GM12878 (cell line): ENCODE measurements around the gene RPL22L1. TPM values are rescaled to one million over a fixed set of nuclear protein-coding genes. Genes with fewer than 3 reads are reported as not detected.
"Not testable (repeated sequence)": the region's sequence is repeated elsewhere in the genome, so short reads cannot be mapped to it uniquely, and the experiment has no call there.

Experiments used
- ATAC-seq: fragments of 200-7000 bp; cut with Tn5 transposase; 3 replicates; pipeline ENCODE4 v1.9.1; 2020; ENCODE audit warnings: mild to moderate bottlenecking, moderate library complexity
- BruUV-seq: library from RNA; stranded (reverse); fragments of 400-500 nt; replicated peaks from 2 replicates; lab custom pipeline; 2021; lab: Mats Ljungman, UMichigan
- CTCF ChIA-PET: fragments of 300-600 bp; sonication (Branson Sonifier 250); formaldehyde crosslinking; extraction: SDS; loops from one replicate; lab custom pipeline; 2021; ENCODE audit warnings: inconsistent platforms; lab: Yijun Ruan, JAX
- POLR2A ChIA-PET: fragments of 350-600 bp; formaldehyde crosslinking; extraction: SDS; loops from one replicate; lab custom pipeline; 2021; ENCODE audit warnings: inconsistent platforms; lab: Charles Lee
- RAD21 ChIA-PET: fragments of 300-600 bp; sonication (Branson Sonifier 250); formaldehyde crosslinking; loops from one replicate; lab custom pipeline; 2023; ENCODE audit warnings: antibody characterized with exemption; ENCODE audit not compliant: unreplicated experiment; lab: Charles Lee
- SMC1A ChIA-PET: fragments of 300-600 bp; sonication (Branson Sonifier 250); formaldehyde crosslinking; loops from one replicate; lab custom pipeline; 2023; ENCODE audit not compliant: unreplicated experiment, uncharacterized antibody; lab: Charles Lee
- DNase-seq: peaks from one replicate; pipeline ENCODE4 v3.0.0-alpha.2; 2011; ENCODE audit warnings: low read depth, low spot score
- FAIRE-seq: peaks from 3 replicates; lab custom pipeline; 2011; peaks lifted over from hg19 to GRCh38; lab: Jason Lieb, UNC
- H2AFZ ChIP-seq: 2 replicates; pipeline ENCODE4 v1.6.0; 2011; ENCODE audit warnings: low read depth, low read length, control low read depth; ENCODE audit not compliant: control insufficient read depth
- H3K27ac ChIP-seq: 2 replicates; pipeline ENCODE4 v1.5.1; 2011; ENCODE audit warnings: control low read depth; ENCODE audit not compliant: control insufficient read depth, insufficient read depth
- H3K27me3 ChIP-seq, 2 experiments: replicated peaks in 1 of 2; 2 replicates each; pipeline versions ENCODE4 v1.6.0 to v1.6.1; 2011; ENCODE audit warnings: low read length in 1 of 2; ENCODE audit not compliant: control insufficient read depth in 2 of 2, insufficient read depth in 2 of 2
- H3K36me3 ChIP-seq, 2 experiments: 2 replicates each; pipeline ENCODE4 v1.5.1; 2011; ENCODE audit warnings: low read length in 1 of 2; ENCODE audit not compliant: control insufficient read depth in 2 of 2, insufficient read depth in 2 of 2
- H3K4me1 ChIP-seq: 2 replicates; pipeline ENCODE4 v1.6.1; 2011; ENCODE audit warnings: mild to moderate bottlenecking, low read length, moderate library complexity, mixed read lengths; ENCODE audit not compliant: control insufficient read depth, insufficient read depth
- H3K4me2 ChIP-seq: 2 replicates; pipeline ENCODE4 v1.6.0; 2011; ENCODE audit warnings: control low read depth; ENCODE audit not compliant: control insufficient read depth, insufficient read depth
- H3K4me3 ChIP-seq: fragments of 200-600 bp; sonication (generic); 2 replicates; pipeline ENCODE4 v1.5.1; 2016
- H3K79me2 ChIP-seq: 2 replicates; pipeline ENCODE4 v1.6.0; 2011; ENCODE audit warnings: low read length; ENCODE audit not compliant: control insufficient read depth, insufficient read depth
- H3K9ac ChIP-seq: 2 replicates; pipeline ENCODE4 v1.8.0; 2011; ENCODE audit warnings: low read length, control low read depth, mixed read lengths; ENCODE audit not compliant: control insufficient read depth, insufficient read depth
- H3K9me3 ChIP-seq: replicated peaks from 3 replicates; pipeline ENCODE4 v1.5.1; 2011; ENCODE audit warnings: mild to moderate bottlenecking, low read length; ENCODE audit not compliant: control insufficient read depth, insufficient read depth
- H4K20me1 ChIP-seq: 2 replicates; pipeline ENCODE4 v1.6.0; 2011; ENCODE audit not compliant: control insufficient read depth, insufficient read depth
- GABPA ChIP-seq: IDR thresholded peaks from 2 replicates; pipeline ENCODE4 v1.6.1; 2014; ENCODE audit warnings: antibody characterized with exemption, low read depth, mild to moderate bottlenecking, inconsistent platforms
- KAT2A ChIP-seq: conservative IDR thresholded peaks from 2 replicates; pipeline ENCODE4 v1.6.1; 2011; ENCODE audit warnings: low read depth, low read length; ENCODE audit not compliant: control insufficient read depth
- KDM1A ChIP-seq: fragments of 200-600 bp; sonication (generic); IDR thresholded peaks from 2 replicates; pipeline ENCODE4 v1.6.1; 2016; ENCODE audit warnings: borderline replicate concordance
- MEF2A ChIP-seq: IDR thresholded peaks from 2 replicates; pipeline ENCODE4 v1.6.1; 2011; ENCODE audit warnings: low read depth, mild to moderate bottlenecking, low read length, moderate library complexity; ENCODE audit not compliant: insufficient read depth
- SP1 ChIP-seq: IDR thresholded peaks from one replicate; pipeline ENCODE4 v1.6.1; 2011; ENCODE audit warnings: low read depth, low read length
- ZNF384 ChIP-seq: IDR thresholded peaks from 2 replicates; pipeline ENCODE4 v1.6.1; 2012; ENCODE audit warnings: low read depth, mild to moderate bottlenecking, low read length, improper control_type of control experiment, borderline replicate concordance
- WGBS: methylation state at CpG from one replicate; pipeline ENCODE4 v1.1.6; 2016; ENCODE audit warnings: low lambda C conversion rate; ENCODE audit not compliant: insufficient replicate concordance, insufficient coverage; ENCODE audit errors: missing lambda C conversion rate; 5-methylcytosine and 5-hydroxymethylcytosine counted together
- in situ Hi-C: fragments of 300-500 bp; cut with MboI; formaldehyde crosslinking; loops from 9 replicates; pipeline ENCODE4 v1.14.3; 2018; ENCODE audit warnings: mixed read lengths
- intact Hi-C: fragments of 100-400 bp; cut with micrococcal nuclease; formaldehyde crosslinking; loops from one replicate; pipeline ENCODE4 v1.14.2; 2022; ENCODE audit not compliant: unreplicated experiment
- polyA plus RNA-seq, 11 experiments: library from polyadenylated mRNA; depleted of rRNA in 4 of 11; unstranded in 6 of 11; stranded (reverse) in 5 of 11; fragments of >200 nt; fragmentation: Nextera tagmentation in 4 of 11; fragmentation: Illumina TruSeq in 1 of 11; extraction: Ambion mirVana in 4 of 11; extraction: Trizol in 1 of 11; gene quantifications; 1 replicate in 1 of 11; 2 replicates in 10 of 11; pipeline versions ENCODE4 v1.2.1 to v1.2.3, GENCODE V29; 2011 to 2016; ENCODE audit warnings: inconsistent platforms in 2 of 11, missing spikeins in 2 of 11, low read depth in 1 of 11
- total RNA-seq, 4 experiments: library from RNA; depleted of rRNA in 3 of 4; stranded (reverse); fragments of >200 nt in 3 of 4; fragmentation: Illumina TruSeq in 1 of 4; extraction: Trizol in 1 of 4; gene quantifications; 2 replicates each; pipeline versions ENCODE4 v1.2.1 to v1.2.3, GENCODE V29; 2013 to 2021
- TF ChIP-seq, protein P1 (sequence below): fragments of 450-650 bp; IDR thresholded peaks from 2 replicates; pipeline ENCODE4 v1.6.1; 2017; ENCODE audit warnings: mild to moderate bottlenecking
- TF ChIP-seq, protein P2 (sequence below): fragments of 450-650 bp; IDR thresholded peaks from 2 replicates; pipeline ENCODE4 v1.6.1; 2017; ENCODE audit warnings: borderline replicate concordance
- TF ChIP-seq, protein P3 (sequence below): fragments of 450-650 bp; formaldehyde crosslinking; IDR thresholded peaks from 2 replicates; pipeline ENCODE4 v1.4.0; 2022; ENCODE audit warnings: mild to moderate bottlenecking, moderate library complexity

RPL22L1 gene
- total and polyA plus RNA-seq, 10 of the 15 experiments (the other 5 are each of a cell fraction or from before 2014, with no cell fraction given), result 203 to 803 (median 422) TPM

DNA sequence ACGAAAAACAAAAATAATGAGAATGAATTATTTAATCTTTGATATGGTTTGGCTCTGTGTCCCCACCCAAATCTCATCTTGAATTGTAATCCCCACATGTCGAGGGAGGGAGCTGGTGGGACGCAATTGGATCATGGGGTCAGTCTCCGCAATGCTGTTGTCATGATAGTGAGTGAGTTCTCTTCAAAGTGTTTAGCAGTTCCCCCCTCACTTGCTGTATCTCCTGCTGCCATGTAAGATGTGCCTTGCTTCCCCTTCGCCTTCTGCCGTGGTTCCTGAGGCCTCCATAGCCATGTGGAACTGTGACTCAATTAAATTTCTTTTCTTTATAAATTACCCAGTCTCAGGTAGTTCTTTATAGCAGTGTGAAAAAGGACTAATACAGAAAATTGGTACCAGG, 26.3 kb upstream of the RPL22L1 start:
- POLR2A ChIA-PET, H3K4me3 ChIP-seq: not testable (repeated sequence)

DNA sequence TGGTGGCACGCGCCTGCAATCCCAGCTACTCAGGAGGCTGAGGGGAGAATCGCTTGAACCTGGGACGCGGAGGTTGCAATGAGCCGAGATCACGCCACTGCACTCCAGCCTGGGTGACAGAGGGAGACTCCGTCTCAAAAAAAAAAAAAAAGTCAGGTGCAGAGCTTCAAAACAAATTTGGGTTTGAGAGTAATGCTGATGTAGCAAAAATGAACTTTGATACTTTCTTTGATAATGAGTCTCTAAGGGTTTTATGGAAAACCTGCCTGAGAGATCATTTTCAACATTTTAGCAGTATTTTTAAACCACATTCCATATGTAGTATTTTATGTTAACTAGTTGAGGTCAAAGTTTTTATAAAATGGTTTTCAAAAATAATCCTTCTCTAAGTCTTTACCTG, 23.9 kb upstream of the RPL22L1 start:
- no peaks in the 10 kb centered on the region; the same call in 2 of the 3 replicates for H3K9me3 ChIP-seq
- FAIRE-seq, result no peak
- no peaks in the 10 kb centered on the region for H3K79me2 ChIP-seq
- no peak for ATAC-seq
- H3K4me2 ChIP-seq, result no peak overlapping the region
- no peak overlapping the region for H3K4me3 ChIP-seq
- no peaks in the 10 kb centered on the region for H3K27me3 ChIP-seq
- H3K9ac ChIP-seq, result no peak overlapping the region
- in situ Hi-C loops (no loop called here), intact Hi-C loops (no loop called here)
- TF ChIP-seq, protein P1, sequence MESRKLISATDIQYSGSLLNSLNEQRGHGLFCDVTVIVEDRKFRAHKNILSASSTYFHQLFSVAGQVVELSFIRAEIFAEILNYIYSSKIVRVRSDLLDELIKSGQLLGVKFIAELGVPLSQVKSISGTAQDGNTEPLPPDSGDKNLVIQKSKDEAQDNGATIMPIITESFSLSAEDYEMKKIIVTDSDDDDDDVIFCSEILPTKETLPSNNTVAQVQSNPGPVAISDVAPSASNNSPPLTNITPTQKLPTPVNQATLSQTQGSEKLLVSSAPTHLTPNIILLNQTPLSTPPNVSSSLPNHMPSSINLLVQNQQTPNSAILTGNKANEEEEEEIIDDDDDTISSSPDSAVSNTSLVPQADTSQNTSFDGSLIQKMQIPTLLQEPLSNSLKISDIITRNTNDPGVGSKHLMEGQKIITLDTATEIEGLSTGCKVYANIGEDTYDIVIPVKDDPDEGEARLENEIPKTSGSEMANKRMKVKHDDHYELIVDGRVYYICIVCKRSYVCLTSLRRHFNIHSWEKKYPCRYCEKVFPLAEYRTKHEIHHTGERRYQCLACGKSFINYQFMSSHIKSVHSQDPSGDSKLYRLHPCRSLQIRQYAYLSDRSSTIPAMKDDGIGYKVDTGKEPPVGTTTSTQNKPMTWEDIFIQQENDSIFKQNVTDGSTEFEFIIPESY, result no peak
- TF ChIP-seq ZNF384 (no peak), MEF2A (no peak), KDM1A (no peak), SP1 (no peak), KAT2A (no peak), GABPA (no peak)
- TF ChIP-seq, protein P2, sequence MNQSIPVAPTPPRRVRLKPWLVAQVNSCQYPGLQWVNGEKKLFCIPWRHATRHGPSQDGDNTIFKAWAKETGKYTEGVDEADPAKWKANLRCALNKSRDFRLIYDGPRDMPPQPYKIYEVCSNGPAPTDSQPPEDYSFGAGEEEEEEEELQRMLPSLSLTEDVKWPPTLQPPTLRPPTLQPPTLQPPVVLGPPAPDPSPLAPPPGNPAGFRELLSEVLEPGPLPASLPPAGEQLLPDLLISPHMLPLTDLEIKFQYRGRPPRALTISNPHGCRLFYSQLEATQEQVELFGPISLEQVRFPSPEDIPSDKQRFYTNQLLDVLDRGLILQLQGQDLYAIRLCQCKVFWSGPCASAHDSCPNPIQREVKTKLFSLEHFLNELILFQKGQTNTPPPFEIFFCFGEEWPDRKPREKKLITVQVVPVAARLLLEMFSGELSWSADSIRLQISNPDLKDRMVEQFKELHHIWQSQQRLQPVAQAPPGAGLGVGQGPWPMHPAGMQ, result no peak
- TF ChIP-seq, protein P3, sequence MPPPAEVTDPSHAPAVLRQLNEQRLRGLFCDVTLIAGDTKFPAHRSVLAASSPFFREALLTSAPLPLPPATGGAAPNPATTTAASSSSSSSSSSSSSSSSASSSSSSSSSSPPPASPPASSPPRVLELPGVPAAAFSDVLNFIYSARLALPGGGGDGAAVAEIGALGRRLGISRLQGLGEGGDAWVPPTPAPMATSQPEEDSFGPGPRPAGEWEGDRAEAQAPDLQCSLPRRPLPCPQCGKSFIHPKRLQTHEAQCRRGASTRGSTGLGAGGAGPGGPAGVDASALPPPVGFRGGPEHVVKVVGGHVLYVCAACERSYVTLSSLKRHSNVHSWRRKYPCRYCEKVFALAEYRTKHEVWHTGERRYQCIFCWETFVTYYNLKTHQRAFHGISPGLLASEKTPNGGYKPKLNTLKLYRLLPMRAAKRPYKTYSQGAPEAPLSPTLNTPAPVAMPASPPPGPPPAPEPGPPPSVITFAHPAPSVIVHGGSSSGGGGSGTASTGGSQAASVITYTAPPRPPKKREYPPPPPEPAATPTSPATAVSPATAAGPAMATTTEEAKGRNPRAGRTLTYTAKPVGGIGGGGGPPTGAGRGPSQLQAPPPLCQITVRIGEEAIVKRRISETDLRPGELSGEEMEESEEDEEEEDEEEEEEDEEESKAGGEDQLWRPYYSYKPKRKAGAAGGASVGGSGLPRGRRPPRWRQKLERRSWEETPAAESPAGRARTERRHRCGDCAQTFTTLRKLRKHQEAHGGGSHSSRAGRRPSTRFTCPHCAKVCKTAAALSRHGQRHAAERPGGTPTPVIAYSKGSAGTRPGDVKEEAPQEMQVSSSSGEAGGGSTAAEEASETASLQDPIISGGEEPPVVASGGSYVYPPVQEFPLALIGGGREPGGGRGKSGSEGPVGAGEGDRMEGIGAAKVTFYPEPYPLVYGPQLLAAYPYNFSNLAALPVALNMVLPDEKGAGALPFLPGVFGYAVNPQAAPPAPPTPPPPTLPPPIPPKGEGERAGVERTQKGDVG (CRISPR knock-in tag), result no peak
- TF ChIP-seq, all 136 proteins: peak for 0
- no peaks in the 10 kb centered on the region for H3K36me3 ChIP-seq
- RAD21 ChIA-PET, result no interaction called here
- WGBS, result 92% methylated on average over 8 of the region's 8 CpGs
- no peak for DNase-seq
- H3K27ac ChIP-seq, result no peak overlapping the region
- H3K4me1 ChIP-seq, result no peaks in the 10 kb centered on the region
- POLR2A ChIA-PET, result no interaction called here
- SMC1A ChIA-PET, result no interaction called here
- no TSS peak for BruUV-seq
- CTCF ChIA-PET, result no interaction called here
- no peaks in the 10 kb centered on the region for H4K20me1 ChIP-seq
- H2AFZ ChIP-seq, result no peak overlapping the region

More for the DNA sequence above, 26.3 kb upstream of the RPL22L1 start:
- SMC1A ChIA-PET, result interaction anchor here (0.8 to 0.9 kb wide), 2 partner anchors 10 to 12 kb away, joined by 3 to 4 read pairs; no protein-coding TSS in a partner anchor
- BruUV-seq, H3K27ac ChIP-seq, H3K4me1 ChIP-seq, FAIRE-seq, intact Hi-C loops, H3K9ac ChIP-seq, H2AFZ ChIP-seq, H3K4me2 ChIP-seq, H3K27me3 ChIP-seq, H3K36me3 ChIP-seq, in situ Hi-C loops, DNase-seq, H3K9me3 ChIP-seq, H4K20me1 ChIP-seq, H3K79me2 ChIP-seq, RAD21 ChIA-PET, ATAC-seq: not testable (repeated sequence)
- 72% methylated on average over 6 of the region's 6 CpGs for WGBS
- CTCF ChIA-PET, result interaction anchor here (1.2 kb wide), 1 partner anchor 483 kb away, joined by 4 read pairs; no protein-coding TSS in a partner anchor
